Measurements from ENCODE around the gene TMEM236.

The TMEM236 gene

GRCh38 chr10:17742918-17743317, 9.1 kb upstream of the TMEM236 start:
- Histone ChIP-seq H3K27ac (ENCODE audit: low read length) (no peak overlapping the region), H3K36me3 (replicated peaks; ENCODE audit: low read depth, low read length) (no peaks in the 10 kb centered on the region), H3K9me3 (ENCODE audit: insufficient read depth, low read length) (no peaks in the 10 kb centered on the region), H3K79me2 (ENCODE audit: low read length) (no peaks in the 10 kb centered on the region), H3K9ac (ENCODE audit: low read length) (peak overlapping the region; percentile 27), H2AFZ (ENCODE audit: low read depth, low read length) (peak overlapping the region; percentile 64), H3K4me3 (ENCODE audit: low read length) (peak overlapping the region; percentile 67), H3K27me3 (ENCODE audit: low read depth, low read length) (no peaks in the 10 kb centered on the region), H3K4me1 (ENCODE audit: low read length) (peaks cover 12% of the 10 kb centered on the region), H4K20me1 (ENCODE audit: insufficient read depth, low read length) (no peaks in the 10 kb centered on the region), H3K4me2 (ENCODE audit: low read length) (peak overlapping the region; percentile 69)
- no peak for TF ChIP-seq EZH2phosphoT487 (IDR thresholded peaks at IDR 0.05; ENCODE audit: low read depth)
- TF ChIP-seq CTCF (IDR thresholded peaks at IDR 0.05; ENCODE audit: low read depth, low read length), result peak; percentile 58

- Histone ChIP-seq H3K79me2 (ENCODE audit: low read length) (no peaks in the 10 kb centered on the region), H4K20me1 (ENCODE audit: insufficient read depth, low read length) (no peaks in the 10 kb centered on the region), H3K36me3 (replicated peaks; ENCODE audit: low read depth, low read length) (no peaks in the 10 kb centered on the region), H3K9me3 (ENCODE audit: insufficient read depth, low read length) (no peaks in the 10 kb centered on the region), H3K27ac (ENCODE audit: low read length) (no peak overlapping the region), H3K27me3 (ENCODE audit: low read depth, low read length) (no peaks in the 10 kb centered on the region), H3K9ac (ENCODE audit: low read length) (no peak overlapping the region), H3K4me2 (ENCODE audit: low read length) (peak overlapping the region; percentile 69), H3K4me1 (ENCODE audit: low read length) (peaks cover 12% of the 10 kb centered on the region), H3K4me3 (ENCODE audit: low read length) (no peak overlapping the region), H2AFZ (ENCODE audit: low read depth, low read length) (no peak overlapping the region)
- no peak for TF ChIP-seq CTCF (IDR thresholded peaks at IDR 0.05; ENCODE audit: low read depth, low read length)
- TF ChIP-seq EZH2phosphoT487 (IDR thresholded peaks at IDR 0.05; ENCODE audit: low read depth), result no peak
Measured at GRCh38 chr10:17743437-17743836, 8.6 kb upstream of the TMEM236 start.

- H3K27ac ChIP-seq (ENCODE audit: low read length), result no peak overlapping the region
- H3K4me2 ChIP-seq (ENCODE audit: low read length), result no peak overlapping the region
- H3K4me3 ChIP-seq (ENCODE audit: low read length), result no peak overlapping the region
- H3K79me2 ChIP-seq (ENCODE audit: low read length), result no peaks in the 10 kb centered on the region
- H4K20me1 ChIP-seq (ENCODE audit: insufficient read depth, low read length), result no peaks in the 10 kb centered on the region
- H3K36me3 ChIP-seq (replicated peaks; ENCODE audit: low read depth, low read length), result no peaks in the 10 kb centered on the region
- no peak overlapping the region for H3K9ac ChIP-seq (ENCODE audit: low read length)
- H3K9me3 ChIP-seq (ENCODE audit: insufficient read depth, low read length), result no peaks in the 10 kb centered on the region
- peaks cover 12% of the 10 kb centered on the region for H3K4me1 ChIP-seq (ENCODE audit: low read length)
- H2AFZ ChIP-seq (ENCODE audit: low read depth, low read length), result no peak overlapping the region
- TF ChIP-seq CTCF (IDR thresholded peaks at IDR 0.05; ENCODE audit: low read depth, low read length) (no peak), EZH2phosphoT487 (IDR thresholded peaks at IDR 0.05; ENCODE audit: low read depth) (no peak)
- no peaks in the 10 kb centered on the region for H3K27me3 ChIP-seq (ENCODE audit: low read depth, low read length)
Measured at GRCh38 chr10:17744341-17744861, 7.6 kb upstream of the TMEM236 start.

- Histone ChIP-seq H3K4me3 (ENCODE audit: low read length) (no peak overlapping the region), H3K4me2 (ENCODE audit: low read length) (no peak overlapping the region), H3K27me3 (ENCODE audit: low read depth, low read length) (no peaks in the 10 kb centered on the region), H3K27ac (ENCODE audit: low read length) (no peak overlapping the region), H4K20me1 (ENCODE audit: insufficient read depth, low read length) (no peaks in the 10 kb centered on the region), H3K4me1 (ENCODE audit: low read length) (no peaks in the 10 kb centered on the region), H3K9me3 (ENCODE audit: insufficient read depth, low read length) (no peaks in the 10 kb centered on the region), H3K9ac (ENCODE audit: low read length) (no peak overlapping the region), H3K79me2 (ENCODE audit: low read length) (no peaks in the 10 kb centered on the region), H2AFZ (ENCODE audit: low read depth, low read length) (no peak overlapping the region), H3K36me3 (replicated peaks; ENCODE audit: low read depth, low read length) (no peaks in the 10 kb centered on the region)
- TF ChIP-seq CTCF (IDR thresholded peaks at IDR 0.05; ENCODE audit: low read depth, low read length), result no peak
- TF ChIP-seq EZH2phosphoT487 (IDR thresholded peaks at IDR 0.05; ENCODE audit: low read depth), result no peak
Measured at GRCh38 chr10:17747883-17748550, 4.0 kb upstream of the TMEM236 start.
